Osteocyte (in vitro differentiated cells): Measurements from ENCODE around the gene CDH8. TPM values are rescaled to one million over a fixed set of nuclear protein-coding genes. Genes with fewer than 3 reads are reported as not detected.

Source experiments
- DNase-seq: peaks from one replicate; pipeline ENCODE4 v3.0.0; 2021; ENCODE audit warnings: mixed read lengths; ENCODE audit not compliant: unreplicated experiment; ENCODE audit errors: extremely low spot score
- H3K27ac Mint-ChIP-seq: one replicate; pipeline ENCODE4 v1.8.0; 2021; ENCODE audit warnings: mild to moderate bottlenecking, mixed read lengths; ENCODE audit not compliant: unreplicated experiment
- H3K27me3 Mint-ChIP-seq: one replicate; pipeline ENCODE4 v1.8.0; 2021; ENCODE audit warnings: mixed read lengths; ENCODE audit not compliant: unreplicated experiment
- H3K36me3 Mint-ChIP-seq: one replicate; pipeline ENCODE4 v1.8.0; 2021; ENCODE audit warnings: mixed read lengths; ENCODE audit not compliant: unreplicated experiment
- H3K4me1 Mint-ChIP-seq: one replicate; pipeline ENCODE4 v1.8.0; 2021; ENCODE audit warnings: mixed read lengths; ENCODE audit not compliant: unreplicated experiment
- H3K4me3 Mint-ChIP-seq: one replicate; pipeline ENCODE4 v1.8.0; 2021; ENCODE audit warnings: mild to moderate bottlenecking, moderate library complexity, mixed read lengths; ENCODE audit not compliant: unreplicated experiment
- H3K9me3 Mint-ChIP-seq: one replicate; pipeline ENCODE4 v1.8.0; 2021; ENCODE audit warnings: mixed read lengths; ENCODE audit not compliant: unreplicated experiment
- total RNA-seq: library from RNA; stranded (reverse); gene quantifications from 2 replicates; pipeline ENCODE4 v1.2.1, GENCODE V29; 2021
- TF ChIP-seq, protein P1 (sequence below): fragments of 200-600 bp; sonication (generic); IDR thresholded peaks from 2 replicates; pipeline ENCODE4 v1.5.0; 2021; ENCODE audit warnings: antibody characterized with exemption, mild to moderate bottlenecking, moderate library complexity

Gene CDH8
- total RNA-seq, 1 donor from 2014 or later = 7.7 TPM

DNA sequence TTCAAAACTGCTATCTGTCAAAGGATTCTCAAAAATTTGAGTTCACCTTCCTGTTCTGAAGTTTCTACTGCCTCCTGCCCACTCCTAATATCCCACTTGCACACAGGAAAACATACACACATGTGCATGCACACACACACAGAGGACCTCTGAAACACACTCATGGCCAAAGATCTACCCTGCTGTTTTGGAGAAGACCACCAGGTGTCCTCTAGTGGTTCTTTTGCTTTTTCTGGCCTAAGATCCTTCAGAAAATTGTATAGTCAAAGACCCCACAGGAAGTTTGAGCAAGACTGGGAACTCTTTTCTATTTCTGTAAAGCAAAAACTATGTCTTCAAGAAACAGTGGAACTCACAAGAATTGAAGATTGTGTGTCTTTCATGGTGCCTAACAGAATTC is 90.2 kb downstream of the CDH8 start:
- Mint-ChIP-seq H3K4me3 (no peak overlapping the region), H3K27me3 (no peaks in the 10 kb centered on the region), H3K4me1 (peaks cover 7% of the 10 kb centered on the region)

DNA sequence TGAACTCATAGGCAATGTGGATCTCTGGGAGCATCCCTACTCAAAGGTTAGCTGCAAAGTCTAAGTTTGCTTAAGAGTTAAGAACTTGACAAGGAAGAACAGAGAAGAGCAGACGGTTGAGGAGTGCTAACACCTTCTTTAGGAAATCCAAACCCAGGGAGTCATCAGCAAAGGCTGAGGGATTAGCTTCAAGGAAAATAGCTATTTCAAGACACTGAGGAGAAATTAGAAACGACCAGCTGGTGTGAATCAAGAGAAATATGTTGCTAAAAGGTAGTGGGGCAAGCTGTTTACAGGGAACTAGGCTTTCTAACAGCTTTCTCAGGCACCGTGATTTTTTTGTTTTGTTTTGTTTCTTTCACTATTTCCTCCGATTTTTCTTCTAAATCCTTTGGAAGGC is 90.7 kb downstream of the CDH8 start:
- H3K36me3 Mint-ChIP-seq = no peaks in the 10 kb centered on the region
- DNase-seq = no peak
- no peaks in the 10 kb centered on the region for H3K9me3 Mint-ChIP-seq
- no peak overlapping the region for H3K4me3 Mint-ChIP-seq
- no peaks in the 10 kb centered on the region for H3K27me3 Mint-ChIP-seq
- H3K4me1 Mint-ChIP-seq = peaks cover 7% of the 10 kb centered on the region
- no peak overlapping the region for H3K27ac Mint-ChIP-seq
- TF ChIP-seq, protein P1, sequence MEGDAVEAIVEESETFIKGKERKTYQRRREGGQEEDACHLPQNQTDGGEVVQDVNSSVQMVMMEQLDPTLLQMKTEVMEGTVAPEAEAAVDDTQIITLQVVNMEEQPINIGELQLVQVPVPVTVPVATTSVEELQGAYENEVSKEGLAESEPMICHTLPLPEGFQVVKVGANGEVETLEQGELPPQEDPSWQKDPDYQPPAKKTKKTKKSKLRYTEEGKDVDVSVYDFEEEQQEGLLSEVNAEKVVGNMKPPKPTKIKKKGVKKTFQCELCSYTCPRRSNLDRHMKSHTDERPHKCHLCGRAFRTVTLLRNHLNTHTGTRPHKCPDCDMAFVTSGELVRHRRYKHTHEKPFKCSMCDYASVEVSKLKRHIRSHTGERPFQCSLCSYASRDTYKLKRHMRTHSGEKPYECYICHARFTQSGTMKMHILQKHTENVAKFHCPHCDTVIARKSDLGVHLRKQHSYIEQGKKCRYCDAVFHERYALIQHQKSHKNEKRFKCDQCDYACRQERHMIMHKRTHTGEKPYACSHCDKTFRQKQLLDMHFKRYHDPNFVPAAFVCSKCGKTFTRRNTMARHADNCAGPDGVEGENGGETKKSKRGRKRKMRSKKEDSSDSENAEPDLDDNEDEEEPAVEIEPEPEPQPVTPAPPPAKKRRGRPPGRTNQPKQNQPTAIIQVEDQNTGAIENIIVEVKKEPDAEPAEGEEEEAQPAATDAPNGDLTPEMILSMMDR = no peak

More for the DNA sequence above, 90.2 kb downstream of the CDH8 start:
- no peaks in the 10 kb centered on the region for H3K9me3 Mint-ChIP-seq
- H3K36me3 Mint-ChIP-seq = no peaks in the 10 kb centered on the region
- TF ChIP-seq, protein P1 = no peak
- DNase-seq = no peak
- H3K27ac Mint-ChIP-seq = no peak overlapping the region

DNA sequence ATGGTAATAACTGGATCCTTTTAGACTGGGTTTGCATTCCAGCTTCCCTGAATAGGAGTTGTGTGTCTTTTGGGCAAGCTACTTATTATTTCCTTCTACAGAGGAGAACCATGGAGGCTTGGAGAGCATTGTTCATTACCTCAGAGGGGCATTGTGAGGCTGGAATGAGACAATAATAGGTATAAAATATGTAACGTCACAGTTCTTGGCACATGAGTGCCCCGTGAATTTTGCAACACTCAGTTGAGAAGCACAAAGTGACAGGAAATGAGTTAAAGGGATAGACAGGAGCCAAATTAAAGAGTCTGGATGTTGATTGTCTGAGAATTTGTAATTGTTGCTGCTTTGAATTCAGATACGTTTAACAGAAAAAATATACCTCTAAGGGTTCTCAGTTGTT is 92.2 kb downstream of the CDH8 start:
- DNase-seq = no peak
- no peak overlapping the region for H3K27ac Mint-ChIP-seq
- H3K4me3 Mint-ChIP-seq = no peak overlapping the region
- H3K4me1 Mint-ChIP-seq = peaks cover 7% of the 10 kb centered on the region
- H3K36me3 Mint-ChIP-seq = no peaks in the 10 kb centered on the region
- H3K27me3 Mint-ChIP-seq = no peaks in the 10 kb centered on the region
- H3K9me3 Mint-ChIP-seq = no peaks in the 10 kb centered on the region
- TF ChIP-seq, protein P1 = no peak

DNA sequence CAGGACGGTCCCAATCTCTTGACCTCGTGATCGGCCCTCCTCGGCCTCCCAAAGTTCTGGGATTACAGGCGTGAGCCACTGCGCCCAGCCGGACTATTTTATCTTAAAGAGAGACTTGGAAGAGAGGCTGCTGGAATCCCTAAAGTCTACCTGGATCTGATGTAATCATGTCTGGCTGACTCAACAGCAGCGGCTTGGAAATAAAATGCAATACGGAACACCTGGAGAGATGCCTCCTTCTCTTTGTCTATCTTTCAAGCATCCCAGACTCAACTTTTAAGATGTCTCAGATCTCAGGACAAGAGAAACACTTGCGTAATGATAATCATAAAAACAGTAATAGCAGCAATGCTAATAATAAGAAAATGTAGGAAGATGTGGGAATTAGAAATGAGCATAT is 95.6 kb downstream of the CDH8 start:
- Mint-ChIP-seq H3K36me3 (no peaks in the 10 kb centered on the region), H3K9me3 (no peaks in the 10 kb centered on the region), H3K27ac (no peak overlapping the region), H3K4me3 (no peak overlapping the region), H3K4me1 (no peaks in the 10 kb centered on the region), H3K27me3 (no peaks in the 10 kb centered on the region)
- no peak for DNase-seq
- TF ChIP-seq, protein P1 = no peak

DNA sequence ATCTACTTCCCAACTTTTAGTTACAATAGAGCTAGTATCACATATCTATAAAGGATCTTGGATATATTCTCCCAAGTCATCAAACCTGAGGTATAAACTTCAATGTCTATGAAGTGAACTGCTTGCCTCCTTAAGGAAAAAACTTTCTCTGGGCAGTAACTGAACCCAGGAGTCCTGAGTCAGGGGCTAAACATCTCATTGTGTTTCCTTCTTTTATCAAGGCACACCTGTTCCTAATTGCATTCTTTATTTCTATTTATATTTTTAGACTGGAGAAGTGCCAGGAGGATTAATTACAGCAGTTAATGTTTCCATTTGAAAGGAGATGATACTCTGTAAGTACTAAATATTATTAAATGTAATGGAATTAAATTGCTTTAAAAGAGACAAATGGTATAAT is 98.6 kb downstream of the CDH8 start:
- Mint-ChIP-seq H3K36me3 (no peaks in the 10 kb centered on the region), H3K27me3 (no peaks in the 10 kb centered on the region), H3K9me3 (no peaks in the 10 kb centered on the region), H3K27ac (no peak overlapping the region), H3K4me1 (peaks cover 2% of the 10 kb centered on the region), H3K4me3 (no peak overlapping the region)
- TF ChIP-seq, protein P1 = no peak
- no peak for DNase-seq
